Esophagus muscularis mucosa (tissue), 4 donors: ENCODE results near the gene GAP43. TPM values are rescaled to one million over a fixed set of nuclear protein-coding genes. Genes with fewer than 3 reads are reported as not detected.

Experiments used
- DNase-seq: peaks from one replicate; pipeline ENCODE4 v3.0.0-alpha.2; 2017; ENCODE audit errors: extremely low spot score
- H3K27ac ChIP-seq, 4 donors: fragments of 200-600 bp; sonication (generic); replicated peaks in 1 of 4; 1 replicate in 3 of 4; 2 replicates in 1 of 4; pipeline ENCODE4 v1.5.1; 2016 to 2019; ENCODE audit warnings: mild to moderate bottlenecking in 1 of 4
- H3K27me3 ChIP-seq, 4 donors: fragments of 200-600 bp; sonication (generic); one replicate each; pipeline versions ENCODE4 v1.5.1 to v1.6.0; 2016 to 2019
- H3K36me3 ChIP-seq, 4 donors: fragments of 200-600 bp; sonication (generic); one replicate each; pipeline ENCODE4 v1.5.1; 2016 to 2019
- H3K4me1 ChIP-seq, 4 donors: fragments of 200-600 bp; sonication (generic); one replicate each; pipeline ENCODE4 v1.5.1; 2016 to 2019
- H3K4me3 ChIP-seq, 4 donors: fragments of 200-600 bp; sonication (generic); 1 replicate in 2 of 4; 2 replicates in 2 of 4; pipeline ENCODE4 v1.5.1; 2016 to 2019; ENCODE audit warnings: mild to moderate bottlenecking in 4 of 4, moderate library complexity in 1 of 4
- H3K9me3 ChIP-seq, 4 donors: fragments of 200-600 bp; sonication (generic); 1 replicate in 3 of 4; 2 replicates in 1 of 4; pipeline ENCODE4 v1.5.1; 2016 to 2019
- EP300 ChIP-seq: sonication (generic); formaldehyde crosslinking; IDR thresholded peaks from one replicate; pipeline ENCODE4 v1.6.1; 2017; ENCODE audit warnings: antibody characterized with exemption
- POLR2A ChIP-seq: fragments of 450-650 bp; IDR thresholded peaks from one replicate; pipeline ENCODE4 v1.6.1; 2017; ENCODE audit warnings: antibody characterized with exemption, moderate library complexity, mild to moderate bottlenecking, low read depth
- POLR2AphosphoS5 ChIP-seq, 2 donors: sonication (generic); formaldehyde crosslinking; IDR thresholded peaks; one replicate each; pipeline ENCODE4 v1.6.1; 2017; ENCODE audit warnings: antibody characterized with exemption in 2 of 2
- WGBS: methylation state at CpG from one replicate; pipeline ENCODE4 v1.1.5; 2018; 5-methylcytosine and 5-hydroxymethylcytosine counted together
- intact Hi-C: fragments of 100-400 bp; cut with DNase I; formaldehyde crosslinking; loops from one replicate; pipeline ENCODE4 v1.15.1; 2023
- total RNA-seq, 4 donors: library from RNA; depleted of rRNA; stranded (reverse); fragments of >200 nt; gene quantifications; one replicate each; pipeline versions ENCODE4 v1.1.0 to v1.2.1, GENCODE V29; 2016
- TF ChIP-seq, protein P1 (sequence below), 3 experiments: fragments of 200-600 bp in 2 of 3; fragments of 450-650 bp in 1 of 3; sonication (generic) in 2 of 3; IDR thresholded peaks; one replicate each; pipeline ENCODE4 v1.5.1; 2017 to 2019; ENCODE audit warnings: antibody characterized with exemption in 3 of 3, mild to moderate bottlenecking in 2 of 3, moderate library complexity in 1 of 3

GAP43 gene
- total RNA-seq, 4 donors from 2014 or later: 0.42 to 7.0 (median 3.1) TPM

DNA sequence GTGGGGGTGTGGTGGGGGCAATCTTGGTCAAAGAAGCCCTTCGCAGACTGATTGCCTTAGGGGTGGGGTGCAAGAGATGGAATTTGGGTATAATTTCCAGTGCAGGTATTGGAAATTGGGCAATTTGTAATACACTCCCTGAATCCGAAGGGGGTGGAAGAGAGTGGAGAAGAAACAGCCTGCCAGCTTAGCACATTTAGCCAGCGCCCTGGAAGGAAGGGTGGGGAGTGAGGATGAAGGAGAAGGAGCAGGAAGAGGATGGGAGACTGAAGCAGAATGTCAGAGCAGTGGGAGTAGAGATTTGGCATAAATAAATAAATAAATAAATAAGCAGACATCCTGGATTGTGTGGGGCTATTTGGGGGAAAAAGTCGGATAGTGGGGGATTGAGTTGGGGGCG is 1.6 kb downstream of the GAP43 start:
- H3K27me3 ChIP-seq: peaks cover 0 to 38% (median 15%) of the 10 kb centered on the region in 4 donors
- DNase-seq: no peak
- intact Hi-C loops: no loop called here
- H3K4me1 ChIP-seq: peaks cover 9 to 19% (median 16%) of the 10 kb centered on the region in 4 donors
- WGBS: 47% methylated on average over 5 of the region's 5 CpGs
- no peak overlapping the region for H3K4me3 ChIP-seq
- H3K36me3 ChIP-seq: no peaks in the 10 kb centered on the region
- no peaks in the 10 kb centered on the region for H3K9me3 ChIP-seq
- H3K27ac ChIP-seq: no peak overlapping the region
- TF ChIP-seq POLR2A: no peak
- TF ChIP-seq, protein P1, sequence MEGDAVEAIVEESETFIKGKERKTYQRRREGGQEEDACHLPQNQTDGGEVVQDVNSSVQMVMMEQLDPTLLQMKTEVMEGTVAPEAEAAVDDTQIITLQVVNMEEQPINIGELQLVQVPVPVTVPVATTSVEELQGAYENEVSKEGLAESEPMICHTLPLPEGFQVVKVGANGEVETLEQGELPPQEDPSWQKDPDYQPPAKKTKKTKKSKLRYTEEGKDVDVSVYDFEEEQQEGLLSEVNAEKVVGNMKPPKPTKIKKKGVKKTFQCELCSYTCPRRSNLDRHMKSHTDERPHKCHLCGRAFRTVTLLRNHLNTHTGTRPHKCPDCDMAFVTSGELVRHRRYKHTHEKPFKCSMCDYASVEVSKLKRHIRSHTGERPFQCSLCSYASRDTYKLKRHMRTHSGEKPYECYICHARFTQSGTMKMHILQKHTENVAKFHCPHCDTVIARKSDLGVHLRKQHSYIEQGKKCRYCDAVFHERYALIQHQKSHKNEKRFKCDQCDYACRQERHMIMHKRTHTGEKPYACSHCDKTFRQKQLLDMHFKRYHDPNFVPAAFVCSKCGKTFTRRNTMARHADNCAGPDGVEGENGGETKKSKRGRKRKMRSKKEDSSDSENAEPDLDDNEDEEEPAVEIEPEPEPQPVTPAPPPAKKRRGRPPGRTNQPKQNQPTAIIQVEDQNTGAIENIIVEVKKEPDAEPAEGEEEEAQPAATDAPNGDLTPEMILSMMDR (IDR thresholded peaks at IDR 0.05): no peak
- TF ChIP-seq POLR2AphosphoS5 (IDR thresholded peaks at IDR 0.05): no peak
- TF ChIP-seq EP300: no peak

DNA sequence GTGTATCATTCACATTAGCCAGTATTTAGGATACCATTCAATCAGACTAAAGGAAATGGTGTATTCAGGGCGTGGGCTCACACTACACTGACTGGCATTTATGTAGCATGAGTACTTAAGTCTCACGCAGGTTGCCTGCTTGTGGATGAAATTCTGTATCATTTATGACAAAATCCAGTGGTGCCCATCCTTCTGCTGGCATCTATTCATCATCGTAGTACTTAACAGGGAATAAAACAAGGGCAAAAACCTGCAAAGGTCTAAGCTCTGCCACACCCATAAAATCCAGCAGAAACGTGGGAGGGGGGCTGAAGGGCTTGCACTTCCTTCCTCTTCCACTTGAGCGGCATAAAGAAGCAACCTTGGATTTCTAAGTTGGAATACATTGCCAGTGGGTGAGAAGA is 2.7 kb downstream of the GAP43 start:
- no peaks in the 10 kb centered on the region for H3K36me3 ChIP-seq
- TF ChIP-seq, protein P1 (IDR thresholded peaks at IDR 0.05): no peak
- no peak for DNase-seq
- 52% methylated on average over 5 of the region's 5 CpGs for WGBS
- intact Hi-C loops: no loop called here
- no peak overlapping the region for H3K27ac ChIP-seq
- no peak overlapping the region for H3K4me3 ChIP-seq
- peaks cover 9 to 19% (median 16%) of the 10 kb centered on the region in 4 donors for H3K4me1 ChIP-seq
- H3K27me3 ChIP-seq: peaks cover 0 to 38% (median 15%) of the 10 kb centered on the region in 4 donors
- no peaks in the 10 kb centered on the region for H3K9me3 ChIP-seq

DNA sequence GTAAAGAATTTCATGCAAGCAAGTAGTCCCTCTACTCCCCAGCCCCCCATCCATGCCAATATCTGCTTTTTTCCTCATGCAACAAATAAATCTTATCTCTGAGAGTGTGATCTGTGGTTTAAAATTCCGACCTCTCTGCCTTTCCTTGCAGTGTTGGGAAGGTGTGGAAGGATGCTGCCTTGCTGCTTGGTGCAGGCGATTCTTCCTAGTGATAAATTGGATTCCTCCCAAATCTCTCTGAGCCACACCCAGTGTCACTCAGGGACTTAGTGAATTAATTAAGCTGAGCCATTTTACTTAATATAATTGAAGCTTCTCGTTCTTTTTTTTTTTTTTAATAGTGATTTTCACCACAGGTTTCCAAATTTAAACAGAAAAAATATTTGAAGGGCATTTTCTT is 3.4 kb downstream of the GAP43 start:
- intact Hi-C loops: no loop called here
- H3K36me3 ChIP-seq: no peaks in the 10 kb centered on the region
- H3K9me3 ChIP-seq: no peaks in the 10 kb centered on the region
- 42% methylated on average over 3 of the region's 3 CpGs for whole genome bisulfite sequencing
- peaks cover 0 to 41% (median 15%) of the 10 kb centered on the region in 4 donors for H3K27me3 ChIP-seq
- H3K4me3 ChIP-seq: no peak overlapping the region
- DNase-seq: no peak
- no peak overlapping the region for H3K27ac ChIP-seq
- TF ChIP-seq, protein P1 (IDR thresholded peaks at IDR 0.05): no peak
- TF ChIP-seq POLR2A: no peak
- no peak for TF ChIP-seq POLR2AphosphoS5 (IDR thresholded peaks at IDR 0.05)
- TF ChIP-seq EP300: no peak
- peaks cover 9 to 19% (median 16%) of the 10 kb centered on the region in 4 donors for H3K4me1 ChIP-seq

DNA sequence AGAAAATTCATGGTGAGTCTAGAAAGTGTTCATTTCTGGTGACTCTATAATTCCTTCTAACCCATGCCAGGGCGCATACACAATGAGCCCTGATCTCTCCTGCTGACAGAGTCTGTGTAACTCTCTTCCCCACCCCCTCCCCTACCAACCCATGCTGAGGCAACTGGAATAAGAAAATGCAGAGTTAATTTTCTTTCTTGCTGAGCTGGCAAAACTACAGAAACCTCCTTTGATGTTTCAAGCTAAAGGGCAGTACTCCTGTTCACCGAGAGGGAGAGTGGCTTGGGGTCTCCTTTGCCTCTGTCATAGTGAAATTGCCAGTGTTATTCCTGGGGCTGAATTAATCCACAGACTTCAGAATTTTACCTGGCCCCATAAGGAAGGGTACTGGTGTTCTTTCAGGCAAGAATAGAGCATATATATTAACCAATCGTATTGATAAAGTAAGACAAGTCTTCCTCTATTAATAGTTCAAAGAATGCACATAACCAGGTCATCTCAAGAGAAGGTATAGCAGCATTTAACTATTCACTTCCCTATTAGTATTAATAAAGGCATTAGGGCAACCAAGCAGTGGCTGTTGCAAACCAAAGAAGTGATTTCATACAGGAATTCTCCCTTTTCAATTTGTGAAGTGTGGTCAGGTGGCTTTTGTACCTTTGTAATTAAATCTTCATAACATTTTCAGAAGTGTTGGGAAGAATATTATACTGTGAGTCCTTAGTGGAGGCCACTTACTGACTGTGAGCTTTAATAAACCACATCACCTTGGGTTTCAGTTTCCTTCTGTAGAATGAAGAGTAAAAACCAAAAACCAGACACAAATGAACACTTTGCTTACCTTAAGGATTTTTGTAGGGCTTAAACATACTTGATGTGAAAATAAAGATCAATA is 4.1 kb downstream of the GAP43 start:
- H3K36me3 ChIP-seq: no peaks in the 10 kb centered on the region
- 55% methylated on average over 3 of the region's 3 CpGs for WGBS

More for the DNA sequence above, 4.1 kb downstream of the GAP43 start:
- no peak overlapping the region for H3K27ac ChIP-seq
- H3K9me3 ChIP-seq: no peaks in the 10 kb centered on the region
- peaks cover 0 to 41% (median 15%) of the 10 kb centered on the region in 4 donors for H3K27me3 ChIP-seq
- no peak for TF ChIP-seq EP300
- TF ChIP-seq, protein P1 (IDR thresholded peaks at IDR 0.05): no peak
- no peak overlapping the region for H3K4me3 ChIP-seq
- H3K4me1 ChIP-seq: peaks cover 9 to 19% (median 16%) of the 10 kb centered on the region in 4 donors
- intact Hi-C loops: no loop called here
- no peak for DNase-seq
